T-helper 1 cell treated with Interleukin-12 subunit alpha and Interleukin-12 subunit beta and Interleukin-4 antibody, amounts not matched to agents 30 ng/mL and 1 ng/mL, for 36 hours (primary cell): ENCODE measurements around the gene PTH2. TPM values are rescaled to one million over a fixed set of nuclear protein-coding genes. Genes with fewer than 3 reads are reported as not detected.
"Not testable (repeated sequence)": the region's sequence is repeated elsewhere in the genome, so short reads cannot be mapped to it uniquely, and the experiment has no call there.

Experiments used
- intact Hi-C: fragments of 100-400 bp; cut with micrococcal nuclease; formaldehyde crosslinking; loops from one replicate; pipeline ENCODE4 v1.15.1; 2024
- total RNA-seq: library from RNA; stranded (reverse); gene quantifications from 2 replicates; pipeline ENCODE4 v1.2.3, GENCODE V29; 2022

PTH2 gene, protein sequence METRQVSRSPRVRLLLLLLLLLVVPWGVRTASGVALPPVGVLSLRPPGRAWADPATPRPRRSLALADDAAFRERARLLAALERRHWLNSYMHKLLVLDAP
- total RNA-seq: not detected in 2 replicates

- intact Hi-C loops: loop anchor here (2.0 kb wide), 3 partner anchors 15 to 31 kb away; no protein-coding TSS in a partner anchor
Measured at GRCh38 chr19:49423071-49423984, at the start of gene PTH2. Gene PTH2, minus strand, starts transcription at chr19:49423441. Its CDS starts 102 bp downstream, at chr19:49423339.

- intact Hi-C loops: loop anchor here (5.0 kb wide), 1 partner anchor 141 kb away; no protein-coding TSS in a partner anchor
Measured at GRCh38 chr19:49472936-49473335, 49.7 kb upstream of the PTH2 start.

- intact Hi-C loops: loop anchor here (1.0 to 5.0 kb wide), 3 partner anchors 79 to 204 kb away; no protein-coding TSS in a partner anchor
Measured at GRCh38 chr19:49470615-49470978, 47.4 kb upstream of the PTH2 start.

DNA sequence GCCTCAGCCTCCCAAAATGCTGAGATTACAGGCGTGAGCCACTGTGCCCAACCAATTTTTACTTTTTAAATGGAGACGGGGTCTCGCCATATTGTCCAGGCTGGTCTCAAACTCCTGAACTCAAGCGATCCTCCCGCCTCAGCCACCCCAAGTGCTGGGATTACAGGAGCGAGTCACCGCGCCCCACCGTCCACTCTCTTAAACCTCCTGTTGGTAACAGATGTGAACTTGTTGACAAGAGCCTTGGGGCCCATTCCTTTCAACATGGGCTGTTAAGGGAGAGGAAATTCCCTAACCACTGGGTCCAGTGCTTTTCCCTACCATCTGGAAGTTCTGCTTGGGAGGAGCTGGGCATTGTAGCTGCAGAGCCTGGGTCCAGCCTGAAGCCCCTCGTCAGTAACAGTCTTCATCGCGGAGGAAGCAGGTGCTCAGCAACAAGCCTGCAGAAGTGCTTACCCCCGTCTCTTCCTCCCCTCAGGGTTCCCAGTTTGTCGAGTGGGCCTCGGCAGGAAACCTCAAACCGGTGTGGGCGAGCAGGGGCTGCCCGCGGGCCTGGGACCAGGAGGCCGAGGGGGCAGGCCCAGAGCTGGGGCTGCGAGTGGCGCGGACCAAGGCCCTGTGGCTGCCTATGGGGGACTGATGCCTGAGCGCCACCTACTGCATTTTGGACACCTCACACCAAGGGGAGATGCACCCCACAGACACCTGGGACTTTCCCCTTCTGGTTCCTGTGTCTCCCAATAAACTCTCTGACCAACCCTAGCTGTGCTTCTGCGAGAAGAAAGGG is 46.8 kb upstream of the PTH2 start:
- intact Hi-C loops: loop anchor here (1.0 to 5.0 kb wide), 8 partner anchors 17 to 244 kb away; partner anchors contain the start of genes ALDH16A1 and RPS11

DNA sequence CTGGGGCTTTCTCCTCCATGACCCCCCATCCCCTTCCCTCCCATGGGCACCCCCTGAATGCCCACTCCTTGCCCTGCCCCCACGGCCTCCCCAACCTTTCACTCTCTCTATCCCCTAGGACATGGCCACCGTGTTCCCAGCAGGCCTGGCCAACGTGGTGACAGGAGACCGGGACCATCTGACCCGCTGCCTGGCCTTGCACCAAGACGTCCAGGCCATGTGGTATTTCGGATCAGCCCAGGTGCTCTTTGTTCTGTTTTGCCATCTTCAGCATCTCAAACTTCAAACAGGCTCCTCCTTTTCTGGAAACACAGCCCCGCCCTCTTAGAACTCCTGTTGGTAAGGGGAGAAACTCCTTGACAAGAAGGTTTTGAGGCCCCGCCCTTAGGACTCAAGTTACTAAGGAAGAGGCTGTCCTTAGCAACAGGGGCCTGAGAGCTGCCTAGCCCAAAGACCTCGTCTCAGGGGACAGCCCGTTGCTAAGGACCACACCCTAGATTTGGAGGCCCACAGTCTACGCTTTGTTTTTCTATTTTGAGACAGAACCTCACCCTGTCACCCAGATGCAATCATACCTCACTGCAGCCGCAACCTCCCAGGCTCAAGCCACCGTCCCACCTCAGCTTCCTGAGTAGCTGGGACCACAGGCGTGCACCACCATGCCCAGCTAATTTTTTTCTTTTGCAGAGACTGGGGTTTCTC is 45.7 kb upstream of the PTH2 start:
- intact Hi-C loops: loop anchor here (1.0 kb wide), 5 partner anchors 16 to 243 kb away; partner anchors contain the start of genes ALDH16A1 and RPS11

- intact Hi-C loops: no loop called here
Measured at GRCh38 chr19:49468199-49468598, 45.0 kb upstream of the PTH2 start.

DNA sequence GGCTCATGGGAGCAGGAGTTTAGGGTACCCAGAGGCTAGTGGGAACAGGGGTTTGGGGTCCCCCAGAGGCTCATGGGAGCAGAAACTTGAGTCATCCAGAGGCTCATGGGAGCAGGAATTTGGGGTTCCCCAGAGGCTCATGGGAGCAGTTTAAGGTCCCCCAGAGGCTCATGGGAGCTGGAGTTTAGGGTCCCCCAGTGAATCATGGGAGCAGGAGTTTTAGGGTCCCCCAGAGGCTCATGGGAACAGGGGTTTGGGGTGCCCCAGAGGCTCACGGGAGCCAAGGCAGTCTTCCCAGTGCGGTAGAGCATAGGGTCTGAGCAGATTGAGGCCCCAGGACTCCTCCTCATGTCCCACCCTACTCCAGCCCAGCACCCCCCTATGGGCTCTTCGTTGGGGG is 42.1 kb upstream of the PTH2 start:
- intact Hi-C loops: no loop called here

- intact Hi-C loops: no loop called here
Measured at GRCh38 chr19:49463960-49464740, 40.9 kb upstream of the PTH2 start.

DNA sequence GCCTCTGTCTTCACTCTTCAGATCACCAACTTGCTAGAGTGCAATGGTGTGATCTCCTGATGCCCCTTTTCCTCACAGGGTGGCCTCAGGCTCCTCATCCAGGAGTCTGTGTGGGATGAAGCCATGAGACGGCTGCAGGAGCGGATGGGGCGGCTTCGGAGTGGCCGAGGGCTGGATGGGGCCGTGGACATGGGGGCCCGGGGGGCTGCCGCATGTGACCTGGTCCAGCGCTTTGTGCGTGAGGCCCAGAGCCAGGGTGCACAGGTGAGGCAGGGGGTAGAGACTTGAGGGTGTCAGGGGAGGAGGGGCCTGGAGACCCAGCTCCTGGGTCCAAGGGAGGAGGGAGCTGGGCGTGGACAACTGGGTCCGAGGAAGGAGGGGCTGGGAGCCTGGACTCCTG is 39.3 kb upstream of the PTH2 start:
- intact Hi-C loops: no loop called here

- intact Hi-C loops: no loop called here
Measured at GRCh38 chr19:49461656-49462055, 38.4 kb upstream of the PTH2 start.

DNA sequence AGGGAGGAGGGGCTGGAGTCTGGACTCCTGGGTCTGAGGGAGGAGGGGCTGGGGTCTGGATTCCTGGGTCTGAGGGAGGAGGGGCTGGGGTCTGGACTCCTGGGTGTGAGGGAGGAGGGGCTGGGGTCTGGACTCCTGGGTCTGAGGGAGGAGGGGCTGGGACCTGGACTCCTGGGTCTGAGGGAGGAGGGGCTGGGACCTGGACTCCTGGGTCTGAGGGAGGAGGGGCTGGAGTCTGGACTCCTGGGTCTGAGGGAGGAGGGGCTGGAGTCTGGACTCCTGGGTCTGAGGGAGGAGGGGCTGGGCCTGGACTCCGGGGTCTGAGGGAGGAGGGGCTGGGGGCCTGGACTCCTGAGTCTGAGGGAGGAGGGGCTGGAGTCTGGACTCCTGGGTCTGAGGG is 37.9 kb upstream of the PTH2 start:
- intact Hi-C loops: not testable (repeated sequence)

DNA sequence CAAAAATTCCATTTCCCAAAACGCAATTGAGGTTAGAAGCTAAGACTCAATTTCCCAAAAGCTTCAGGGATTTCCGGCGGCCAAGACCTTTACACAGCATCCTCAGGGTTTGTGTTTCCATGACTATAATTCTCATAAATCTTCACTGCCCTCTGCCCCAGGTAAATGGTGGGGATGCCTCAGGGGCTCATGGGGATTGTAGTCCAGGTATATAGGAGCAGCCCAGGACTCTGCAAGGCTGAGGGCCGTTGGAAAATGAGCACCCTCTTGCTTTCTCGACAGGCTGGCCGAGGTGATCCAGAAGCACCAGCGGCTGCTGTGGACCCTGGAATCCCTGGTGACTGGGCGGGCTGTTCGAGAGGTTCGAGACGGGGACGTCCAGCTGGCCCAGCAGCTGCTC is 36.1 kb upstream of the PTH2 start:
- intact Hi-C loops: no loop called here

DNA sequence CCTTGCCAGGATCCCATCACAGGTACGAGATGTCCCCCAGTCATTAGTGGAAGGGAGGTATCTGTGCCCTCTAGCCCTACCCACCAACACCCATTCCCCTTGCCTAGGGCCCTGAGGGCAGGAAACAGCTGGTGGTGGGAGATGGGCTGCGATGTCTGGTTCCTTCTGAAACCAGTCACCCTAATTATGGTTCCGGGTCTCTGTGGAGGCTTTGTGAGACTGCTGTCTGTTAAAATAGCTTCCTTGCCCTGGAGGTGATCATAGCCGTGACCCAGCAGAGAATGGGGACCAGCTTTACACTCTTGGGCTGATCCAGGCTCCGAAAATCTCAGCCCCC is 35.3 kb upstream of the PTH2 start:
- intact Hi-C loops: no loop called here

DNA sequence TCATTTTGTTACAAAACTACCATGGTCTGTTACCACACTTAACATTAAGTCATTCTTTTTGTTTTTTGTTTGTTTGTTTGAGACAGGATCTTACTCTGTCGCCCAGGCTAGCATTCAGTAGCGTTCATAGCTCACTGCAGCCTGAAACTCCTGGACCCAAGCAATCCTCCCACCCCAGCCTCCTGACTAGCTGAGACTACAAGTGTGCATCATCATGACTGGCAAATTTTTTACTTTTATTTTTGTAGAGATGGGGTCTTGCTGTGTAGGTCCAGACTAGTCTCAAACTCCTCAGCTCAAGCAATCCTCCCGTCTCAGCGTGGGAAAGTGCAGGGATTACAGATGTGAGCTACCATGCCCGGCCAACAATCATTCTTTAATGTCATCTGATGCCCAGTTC is 33.1 kb upstream of the PTH2 start:
- intact Hi-C loops: no loop called here

DNA sequence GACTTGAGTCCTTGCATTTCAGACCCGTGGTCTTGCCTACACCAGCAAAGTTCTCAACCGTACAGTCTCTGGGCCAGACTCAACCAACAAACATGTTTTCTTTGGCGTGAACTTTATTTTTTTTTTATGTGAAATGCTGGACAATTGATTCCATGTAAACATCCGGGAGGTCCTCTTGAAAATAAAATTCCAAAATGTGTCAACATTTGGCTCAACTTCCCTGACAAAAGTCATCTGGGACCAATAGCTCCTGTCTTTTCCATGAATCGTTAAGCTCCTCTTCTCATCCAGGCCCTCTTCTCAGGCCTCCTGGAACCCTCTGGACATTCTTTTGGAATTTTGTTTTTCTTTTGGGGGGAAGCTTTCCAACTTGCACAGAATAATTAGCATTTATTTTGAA is 32.5 kb upstream of the PTH2 start:
- intact Hi-C loops: no loop called here

- intact Hi-C loops: loop anchor here (1.0 to 5.0 kb wide), 13 partner anchors 16 to 806 kb away; partner anchors contain the start of genes AKT1S1, AP2A1, CA11 and FLT3LG
Measured at GRCh38 chr19:49453757-49454240, 30.6 kb upstream of the PTH2 start.

DNA sequence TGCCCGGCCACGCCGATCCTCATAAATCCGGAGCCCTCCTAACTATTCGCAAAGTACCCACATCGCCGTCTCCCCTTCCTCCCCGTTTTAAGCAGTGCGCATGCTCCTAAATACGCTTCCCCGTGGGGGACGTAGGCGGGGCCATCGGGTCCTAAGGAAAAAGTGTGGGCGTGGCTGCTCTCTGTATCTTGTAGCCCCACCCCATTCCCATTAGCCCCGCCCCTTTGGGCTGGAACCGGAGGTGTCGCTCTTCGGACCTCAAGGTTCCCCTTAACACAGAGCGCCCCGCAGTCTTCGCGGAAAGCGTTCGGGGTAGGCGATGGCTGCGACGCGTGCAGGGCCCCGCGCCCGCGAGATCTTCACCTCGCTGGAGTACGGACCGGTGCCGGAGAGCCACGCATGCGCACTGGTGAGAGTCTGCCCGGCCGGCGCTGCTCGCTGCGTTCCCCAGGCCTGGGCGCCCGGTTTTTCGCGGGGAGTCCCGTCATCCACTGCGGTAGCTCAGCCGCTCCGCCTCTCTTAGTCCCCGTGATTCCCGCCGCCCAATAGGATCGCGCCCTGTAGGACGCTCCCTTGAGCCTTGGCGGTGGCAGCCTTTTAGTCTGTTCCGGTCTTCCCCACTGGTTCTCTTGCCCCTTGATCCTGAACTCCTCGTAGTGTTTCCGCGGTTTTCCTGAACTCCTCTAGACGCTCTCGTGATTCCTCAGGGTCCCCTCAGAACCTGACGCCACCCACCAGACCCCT is 29.9 kb upstream of the PTH2 start, which contains the start of gene ALDH16A1:
TSS of gene ALDH16A1 (plus strand) at position 213 of the 744 bp plus-strand sequence. CDS start at position 320, 107 bp downstream.
- intact Hi-C loops: loop anchor here (1.0 to 5.0 kb wide), 13 partner anchors 16 to 806 kb away; partner anchors contain the start of genes AKT1S1, AP2A1, CA11 and FLT3LG

- intact Hi-C loops: loop anchor here (1.0 to 5.0 kb wide), 9 partner anchors 8 to 804 kb away; partner anchors contain the start of genes AP2A1, CA11, FUZ and GYS1
Measured at GRCh38 chr19:49451430-49452181, 28.4 kb upstream of the PTH2 start, which contains the start of gene PIH1D1. Gene PIH1D1, minus strand, starts transcription at chr19:49451814. Its CDS starts 240 bp downstream, at chr19:49451574.
